Endothelial cell of umbilical vein (primary cell): ENCODE measurements around the gene DGKH. TPM values are rescaled to one million over a fixed set of nuclear protein-coding genes. Genes with fewer than 3 reads are reported as not detected.
A peak's percentile ranks its signal among the peaks of the same experiment; 100 is the strongest.

Experiments
- BruUV-seq: library from RNA; stranded (reverse); fragments of 400-500 nt; replicated peaks from 2 replicates; lab custom pipeline; 2021; lab: Mats Ljungman, UMichigan
- CTCF ChIA-PET: fragments of 300-600, 350-600 bp; sonication (Branson Sonifier 250); formaldehyde crosslinking; loops from one replicate; lab custom pipeline; 2021; ENCODE audit warnings: antibody characterized with exemption, inconsistent platforms; lab: Charles Lee
- POLR2A ChIA-PET: fragments of 300-600, 350-600 bp; sonication (Branson Sonifier 250); formaldehyde crosslinking; loops from one replicate; lab custom pipeline; 2021; ENCODE audit warnings: antibody characterized with exemption, inconsistent platforms; lab: Charles Lee
- DNase-seq: peaks from one replicate; pipeline ENCODE4 v3.0.0-alpha.2; 2011; ENCODE audit warnings: low read depth, low spot score
- FAIRE-seq: peaks from 2 replicates; lab custom pipeline; 2011; peaks lifted over from hg19 to GRCh38; lab: Jason Lieb, UNC
- H2AFZ ChIP-seq: 2 replicates; pipeline ENCODE4 v1.6.0; 2012; ENCODE audit warnings: low read depth, low read length, control low read depth, inconsistent platforms
- H3K27ac ChIP-seq: 2 replicates; pipeline ENCODE4 v1.5.1; 2011; ENCODE audit warnings: low read depth, mild to moderate bottlenecking, control low read depth, low read length, moderate library complexity; ENCODE audit not compliant: insufficient read depth
- H3K27me3 ChIP-seq, 2 experiments: 2 replicates each; pipeline versions ENCODE4 v1.6.0 to v1.6.1; 2011; ENCODE audit warnings: low read length in 2 of 2, mixed read lengths in 1 of 2; ENCODE audit not compliant: control insufficient read depth in 2 of 2, insufficient read depth in 2 of 2
- H3K36me3 ChIP-seq, 2 experiments: 2 replicates in 1 of 2; 3 replicates in 1 of 2; pipeline ENCODE4 v1.5.1; 2011; ENCODE audit warnings: low read length in 2 of 2, mild to moderate bottlenecking in 1 of 2, moderate library complexity in 1 of 2; ENCODE audit not compliant: control insufficient read depth in 2 of 2, insufficient read depth in 2 of 2; ENCODE audit errors: extremely low read depth in 1 of 2
- H3K4me1 ChIP-seq: 3 replicates; pipeline ENCODE4 v1.5.1; 2011; ENCODE audit warnings: mild to moderate bottlenecking, low read length; ENCODE audit not compliant: control insufficient read depth, insufficient read depth; ENCODE audit errors: extremely low read depth
- H3K4me2 ChIP-seq: 2 replicates; pipeline ENCODE4 v1.6.1; 2011; ENCODE audit warnings: low read length, control low read depth, mixed read lengths; ENCODE audit not compliant: insufficient read depth
- H3K4me3 ChIP-seq, 3 experiments: fragments of 200-600 bp in 1 of 3; sonication (generic), shearing (Covaris generic) in 1 of 3; replicated peaks in 1 of 3; 2 replicates each; pipeline ENCODE4 v1.5.1; 2011 to 2016; ENCODE audit warnings: control low read depth in 3 of 3, low read length in 3 of 3, mild to moderate bottlenecking in 2 of 3, inconsistent platforms in 1 of 3, low read depth in 1 of 3, moderate library complexity in 1 of 3; ENCODE audit not compliant: insufficient read depth in 1 of 3
- H3K79me2 ChIP-seq: 2 replicates; pipeline ENCODE4 v1.6.0; 2012; ENCODE audit warnings: low read length, inconsistent platforms; ENCODE audit not compliant: control insufficient read depth, insufficient read depth
- H3K9ac ChIP-seq: replicated peaks from 2 replicates; pipeline ENCODE3; 2011; ENCODE audit warnings: low read length, control low read depth; ENCODE audit not compliant: insufficient read depth; ENCODE audit errors: extremely low read depth
- H3K9me1 ChIP-seq: replicated peaks from 3 replicates; pipeline ENCODE4 v1.6.0; 2011; ENCODE audit warnings: mild to moderate bottlenecking, low read length; ENCODE audit not compliant: control insufficient read depth, insufficient read depth; ENCODE audit errors: extremely low read depth
- H3K9me3 ChIP-seq: replicated peaks from 2 replicates; pipeline ENCODE4 v1.5.1; 2012; ENCODE audit warnings: low read length, inconsistent platforms; ENCODE audit not compliant: control insufficient read depth, insufficient read depth
- H4K20me1 ChIP-seq: replicated peaks from 2 replicates; pipeline ENCODE3; 2011; ENCODE audit warnings: mild to moderate bottlenecking, low read length; ENCODE audit not compliant: control insufficient read depth, insufficient read depth; ENCODE audit errors: extremely low read depth
- CTCF ChIP-seq, 2 donors: IDR thresholded peaks; 1 replicate in 1 of 2; 2 replicates in 1 of 2; pipeline ENCODE4 v1.5.1; 2011; ENCODE audit warnings: low read length in 2 of 2, mild to moderate bottlenecking in 2 of 2, moderate library complexity in 2 of 2, control low read depth in 1 of 2, inconsistent platforms in 1 of 2, low read depth in 1 of 2; ENCODE audit not compliant: insufficient read depth in 1 of 2; ENCODE audit errors: extremely low read depth in 1 of 2
- EZH2 ChIP-seq: IDR thresholded peaks from 2 replicates; pipeline ENCODE4 v1.6.1; 2012; ENCODE audit warnings: borderline replicate concordance, low read depth, mild to moderate bottlenecking, moderate library complexity, low read length, inconsistent platforms; ENCODE audit not compliant: severe bottlenecking
- FOS ChIP-seq: IDR thresholded peaks from 2 replicates; pipeline ENCODE4 v1.6.1; 2011; ENCODE audit warnings: mild to moderate bottlenecking, low read length, moderate library complexity, borderline replicate concordance; ENCODE audit not compliant: insufficient read depth
- GATA2 ChIP-seq: IDR thresholded peaks from 2 replicates; pipeline ENCODE4 v1.7.0; 2011; ENCODE audit warnings: low read depth, mild to moderate bottlenecking, moderate library complexity, mixed read lengths, low read length; ENCODE audit not compliant: insufficient read length, insufficient read depth
- JUN ChIP-seq: IDR thresholded peaks from 2 replicates; pipeline ENCODE4 v1.6.1; 2011; ENCODE audit warnings: borderline replicate concordance, low read depth; ENCODE audit not compliant: insufficient read length, insufficient read depth
- MAX ChIP-seq: IDR thresholded peaks from 2 replicates; pipeline ENCODE4 v1.6.1; 2011; ENCODE audit not compliant: insufficient read depth, insufficient read length
- MYC ChIP-seq: IDR thresholded peaks from one replicate; pipeline ENCODE4 v1.6.1; 2011; ENCODE audit warnings: mild to moderate bottlenecking, low read depth, low read length
- POLR2A ChIP-seq: IDR thresholded peaks from 2 replicates; pipeline ENCODE4 v1.6.1; 2012; ENCODE audit warnings: low read depth, mild to moderate bottlenecking, control low read depth, low read length
- POLR2AphosphoS5 ChIP-seq: IDR thresholded peaks from 2 replicates; pipeline ENCODE4 v1.6.1; 2012; ENCODE audit warnings: low read depth, mild to moderate bottlenecking, control low read depth, low read length, moderate library complexity; ENCODE audit not compliant: insufficient read depth
- dilution Hi-C: fragments of 300-500 bp; cut with MboI; formaldehyde crosslinking; loops from one replicate; pipeline ENCODE4 v1.15.0; 2019; ENCODE audit warnings: low sequenced_read_pairs; ENCODE audit not compliant: extremely low pct_ligation_motif_present
- intact Hi-C: fragments of 100-400 bp; cut with micrococcal nuclease; formaldehyde crosslinking; loops from one replicate; pipeline ENCODE4 v1.10.0; 2022
- polyA plus RNA-seq, 4 experiments: library from polyadenylated mRNA; depleted of rRNA in 3 of 4; stranded (reverse) in 3 of 4; unstranded in 1 of 4; fragments of >200 nt; gene quantifications; 2 replicates each; pipeline versions ENCODE4 v1.2.1 to v1.2.3, GENCODE V29; 2011 to 2012; ENCODE audit warnings: missing spikeins in 1 of 4
- total RNA-seq: library from RNA; stranded (reverse); gene quantifications from 2 replicates; pipeline ENCODE4 v1.2.3, GENCODE V29; 2021

The DGKH gene
- total and polyA plus RNA-seq, 2 donors (not counting 3 experiments of a cell fraction or from before 2014, with no cell fraction given) = 4.1 to 30.1 TPM

GRCh38 chr13:42174344-42175162 is 126.1 kb downstream of the DGKH start:
- H3K79me2 ChIP-seq = no peaks in the 10 kb centered on the region
- no peak overlapping the region for H3K27ac ChIP-seq
- no peak for TF ChIP-seq EZH2
- no peak for TF ChIP-seq MYC
- no peak for TF ChIP-seq CTCF (IDR thresholded peaks at IDR 0.05; ENCODE audit: extremely low read depth in 1 of 2, insufficient read depth in 1 of 2, low read depth in 1 of 2, low read length in 2 of 2)
- no peak for TF ChIP-seq JUN
- TF ChIP-seq GATA2 = no peak
- no peak for TF ChIP-seq POLR2A
- TF ChIP-seq FOS = no peak
- no peak for TF ChIP-seq POLR2AphosphoS5
- no peak for TF ChIP-seq MAX
- peak; percentile 2 for DNase-seq
- dilution Hi-C loops = no loop called here
- peaks cover 8% of the 10 kb centered on the region for H3K4me1 ChIP-seq
- BruUV-seq = no TSS peak
- FAIRE-seq = no peak
- H3K9me3 ChIP-seq = no peaks in the 10 kb centered on the region
- H3K27me3 ChIP-seq = no peaks in the 10 kb centered on the region
- POLR2A ChIA-PET = no interaction called here
- H3K4me2 ChIP-seq = no peak overlapping the region
- H4K20me1 ChIP-seq = no peaks in the 10 kb centered on the region
- CTCF ChIA-PET = interaction anchor here (0.9 kb wide), 1 partner anchor 9 kb away, joined by 4 read pairs; no protein-coding TSS in a partner anchor
- no peak overlapping the region for H3K9ac ChIP-seq
- H3K4me3 ChIP-seq = no peak overlapping the region
- no peak overlapping the region for H2AFZ ChIP-seq
- H3K9me1 ChIP-seq = no peaks in the 10 kb centered on the region
- H3K36me3 ChIP-seq = peaks cover 0 to 8% of the 10 kb centered on the region in 2 experiments
- intact Hi-C loops = no loop called here
